Right ventricle myocardium inferior (tissue), 1 donor: ENCODE results near the gene FHIP1B. TPM values are rescaled to one million over a fixed set of nuclear protein-coding genes. Genes with fewer than 3 reads are reported as not detected.
"Not testable (repeated sequence)": the region's sequence is repeated elsewhere in the genome, so short reads cannot be mapped to it uniquely, and the experiment has no call there.

Experiments used
- ATAC-seq: fragments of 200-7000 bp; cut with Tn5 transposase; one replicate; pipeline ENCODE4 v1.9.1; 2020; ENCODE audit warnings: mild to moderate bottlenecking, moderate library complexity
- DNase-seq: peaks from one replicate; pipeline ENCODE4 v3.0.0; 2021; ENCODE audit errors: missing footprints
- intact Hi-C: fragments of 100-400 bp; cut with DNase I; formaldehyde crosslinking; loops from one replicate; pipeline ENCODE4 v1.11.0; 2022
- long read RNA-seq: library from polyadenylated mRNA; unstranded; transcript quantifications from one replicate; pipeline ENCODE4 v2.0.0, GENCODE V29; 2021
- total RNA-seq: library from RNA; stranded (reverse); fragmentation: NEBNext Ultra II Directional; extraction: Animal tissue kit (Norgen Biotek cat#: 25700); gene quantifications from one replicate; pipeline ENCODE4 v1.2.1, GENCODE V29; 2021
- donor health status: DM: no; HTN: yes; CAD: no; lungs with severe emphysema.

Gene FHIP1B
- total RNA-seq, result 13.3 TPM
- long read RNA-seq, partial matches to known transcripts, result 0 of 10 reads
- long read RNA-seq, other reads (novel, unspliced or antisense), result 4 of 10 reads

GRCh38 chr11:6234387-6235107, at the start of gene FHIP1B:
Gene FHIP1B, minus strand, starts transcription at chr11:6234636. Its CDS starts 10,120 bp downstream, at chr11:6224516.
- DNase-seq (peak; percentile 100), ATAC-seq (peak; percentile 98)
- intact Hi-C loops, result loop anchor here (1.0 to 10.0 kb wide), 2 partner anchors 85 to 240 kb away; partner anchors contain the start of gene TRIM3

- ATAC-seq (no peak), DNase-seq (no peak)
- intact Hi-C loops, result no loop called here
These were observed 49.1 kb upstream of the FHIP1B start for GRCh38 chr11:6283453-6284023.

GRCh38 chr11:6280809-6281208, 46.4 kb upstream of the FHIP1B start:
- DNase-seq, intact Hi-C loops, ATAC-seq: not testable (repeated sequence)

- ATAC-seq (peak; percentile 72), DNase-seq (no peak)
- intact Hi-C loops, result no loop called here
These were observed 38.8 kb upstream of the FHIP1B start for GRCh38 chr11:6273188-6273587.

- intact Hi-C loops, result no loop called here
- DNase-seq (no peak), ATAC-seq (peak; percentile 60)
These were observed 37.2 kb upstream of the FHIP1B start for GRCh38 chr11:6271598-6271997.

- intact Hi-C loops, result no loop called here
These were observed 36.3 kb upstream of the FHIP1B start for GRCh38 chr11:6270584-6271246.

GRCh38 chr11:6269994-6270393, 35.6 kb upstream of the FHIP1B start:
- intact Hi-C loops, result no loop called here
- ATAC-seq (no peak), DNase-seq (no peak)

More at GRCh38 chr11:6270584-6271246, 36.3 kb upstream of the FHIP1B start:
- no peak for DNase-seq
- no peak for ATAC-seq

GRCh38 chr11:6268820-6269219, 34.4 kb upstream of the FHIP1B start:
- ATAC-seq, result no peak
- intact Hi-C loops, result no loop called here
- no peak for DNase-seq

- intact Hi-C loops, result no loop called here
- DNase-seq (no peak), ATAC-seq (no peak)
These were observed 29.2 kb upstream of the FHIP1B start for GRCh38 chr11:6263662-6264061.

GRCh38 chr11:6260207-6260726, 25.8 kb upstream of the FHIP1B start:
- DNase-seq, result no peak
- intact Hi-C loops, result no loop called here
- no peak for ATAC-seq

GRCh38 chr11:6258571-6259081, 24.2 kb upstream of the FHIP1B start:
- no peak for ATAC-seq
- intact Hi-C loops, result no loop called here
- DNase-seq, result no peak

- no peak for ATAC-seq
- intact Hi-C loops, result no loop called here
- DNase-seq, result no peak
These were observed 23.7 kb upstream of the FHIP1B start for GRCh38 chr11:6258141-6258540.

- intact Hi-C loops, result loop anchor here (5.0 kb wide), 3 partner anchors 64 to 231 kb away; no protein-coding TSS in a partner anchor
- no peak for ATAC-seq
- DNase-seq, result no peak
These were observed 18.8 kb upstream of the FHIP1B start for GRCh38 chr11:6253197-6253596.

- ATAC-seq (no peak), DNase-seq (no peak)
- intact Hi-C loops, result loop anchor here (2.0 to 5.0 kb wide), 4 partner anchors 47 to 230 kb away; no protein-coding TSS in a partner anchor
These were observed 17.6 kb upstream of the FHIP1B start for GRCh38 chr11:6251990-6252473.

GRCh38 chr11:6251120-6251733, 16.8 kb upstream of the FHIP1B start:
- ATAC-seq (peak; percentile 82), DNase-seq (peak; percentile 79)
- intact Hi-C loops, result loop anchor here (2.0 to 5.0 kb wide), 4 partner anchors 48 to 229 kb away; no protein-coding TSS in a partner anchor

GRCh38 chr11:6249770-6250555, 15.5 kb upstream of the FHIP1B start:
- DNase-seq, result peak; percentile 82
- intact Hi-C loops, result loop anchor here (2.0 to 5.0 kb wide), 4 partner anchors 49 to 228 kb away; no protein-coding TSS in a partner anchor
- peak; percentile 76 for ATAC-seq

GRCh38 chr11:6248897-6249296, 14.5 kb upstream of the FHIP1B start:
- ATAC-seq, intact Hi-C loops, DNase-seq: not testable (repeated sequence)

- intact Hi-C loops, result no loop called here
- ATAC-seq (no peak), DNase-seq (no peak)
These were observed 13.8 kb upstream of the FHIP1B start for GRCh38 chr11:6248248-6248647.
